ENCODE results near the gene NKX2-1.

GRCh38 chr14:36510078-36510799 is 9.8 kb downstream of the NKX2-1 start:
- TF ChIP-seq CTCF (IDR thresholded peaks at IDR 0.05), result no peak
- TF ChIP-seq POLR2A (IDR thresholded peaks at IDR 0.05), result no peak
